Right renal pelvis (tissue), 4 donors: ENCODE measurements around the gene CYTH2. TPM values are rescaled to one million over a fixed set of nuclear protein-coding genes. Genes with fewer than 3 reads are reported as not detected.

ENCODE experiments used
- DNase-seq, 4 donors: peaks; one replicate each; pipeline ENCODE4 v3.0.0-alpha.2; 2013; ENCODE audit warnings: low read depth in 4 of 4, low spot score in 3 of 4, missing footprints in 1 of 4
- polyA plus RNA-seq, 4 donors: library from polyadenylated mRNA; unstranded; fragments of 120-200 nt; gene quantifications; one replicate each; pipeline ENCODE4 v1.2.1, GENCODE V29; 2013; ENCODE audit not compliant: insufficient read length in 4 of 4

Gene CYTH2
- polyA plus RNA-seq, 4 donors: 79.6 to 89.5 (median 84.3) TPM

- peak; percentile 70 to 78 (median 77) for DNase-seq
Observed at GRCh38 chr19:48492925-48493717, 24.0 kb downstream of the CYTH2 start.

DNA sequence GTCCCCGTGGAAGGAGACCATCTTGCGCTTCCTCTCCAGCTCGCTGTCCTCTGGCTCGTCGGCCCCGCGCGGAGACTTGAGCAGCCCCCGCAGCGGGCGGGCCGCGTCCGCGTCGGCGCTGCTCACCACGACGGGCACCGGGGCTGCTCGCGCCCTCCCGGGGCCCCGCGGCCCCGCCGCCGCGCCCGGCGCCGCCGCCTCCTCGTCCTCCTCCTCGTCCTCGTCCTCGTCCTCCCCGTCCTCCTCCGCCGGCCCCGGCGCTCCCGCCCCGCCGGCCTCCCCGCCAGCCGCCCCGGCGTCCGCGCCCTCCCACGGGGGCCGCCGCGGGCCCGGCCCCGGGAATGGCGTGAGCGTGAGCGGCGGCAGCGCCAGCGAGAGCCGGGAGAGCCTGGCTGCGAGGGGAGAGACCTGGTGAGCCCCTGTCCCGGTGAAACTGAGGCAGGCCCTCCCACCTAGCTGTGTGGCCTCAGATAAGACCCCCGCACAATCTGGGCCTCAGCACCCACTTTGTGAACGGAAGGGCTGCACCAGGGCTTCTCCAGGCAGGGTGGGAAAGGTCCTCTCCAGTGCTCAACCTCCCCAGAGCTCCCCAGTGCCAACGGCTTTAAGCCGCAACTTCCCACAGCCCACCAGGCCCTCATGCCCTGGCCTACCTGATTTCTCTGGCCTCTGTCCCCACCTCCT lies 24.7 kb downstream of the CYTH2 start:
- DNase-seq: no peak

GRCh38 chr19:48495396-48495795 lies 26.2 kb downstream of the CYTH2 start:
- no peak for DNase-seq

GRCh38 chr19:48496959-48497727 lies 28.0 kb downstream of the CYTH2 start:
- DNase-seq: no peak

DNA sequence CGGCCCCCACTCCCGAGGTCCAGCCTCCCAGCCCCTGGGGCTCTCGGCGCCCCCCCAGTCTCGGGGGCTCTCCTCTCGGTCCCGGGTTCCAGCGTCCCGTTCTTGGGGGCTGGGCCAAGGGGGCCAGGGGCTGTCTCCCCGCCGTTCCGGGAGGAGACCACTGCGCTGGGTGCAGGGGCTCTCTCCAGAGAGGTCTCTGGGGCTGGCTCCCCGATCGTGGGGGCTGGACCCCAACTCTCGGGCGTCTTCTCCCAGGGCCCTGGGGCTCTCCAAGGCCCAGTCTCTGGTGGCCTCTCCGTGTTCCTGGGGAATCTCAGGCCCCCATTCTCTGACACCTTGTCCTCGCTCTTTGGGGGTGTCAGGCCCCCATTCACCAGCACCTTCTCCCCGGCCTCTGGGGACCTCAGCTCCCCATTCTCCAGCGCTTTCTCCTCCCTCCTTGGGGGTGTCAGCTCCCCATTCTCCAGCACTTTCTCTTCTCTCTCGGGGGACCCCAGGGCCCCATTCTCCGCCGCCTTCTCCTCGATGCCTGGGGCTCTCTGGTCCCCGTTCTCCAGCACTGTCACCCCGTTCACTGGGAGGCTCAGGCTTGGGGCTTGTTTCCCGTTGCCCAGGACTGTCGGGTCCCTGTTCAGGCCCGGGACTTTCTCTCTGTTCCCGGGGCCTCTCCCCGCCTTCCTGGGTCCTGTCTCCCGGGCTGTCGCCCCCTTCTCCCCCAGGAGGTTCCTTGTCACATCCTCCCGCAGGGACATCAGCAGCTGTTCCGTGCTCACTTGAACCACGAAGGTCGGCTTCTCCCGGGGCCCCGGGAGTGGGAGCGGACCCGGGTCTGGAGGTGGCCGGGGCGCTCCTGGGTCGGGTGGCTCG lies 28.8 kb downstream of the CYTH2 start:
- DNase-seq: no peak

GRCh38 chr19:48498595-48499311 lies 29.6 kb downstream of the CYTH2 start:
- DNase-seq: no peak

- no peak for DNase-seq
Observed at GRCh38 chr19:48499316-48500090, 30.3 kb downstream of the CYTH2 start.

GRCh38 chr19:48500830-48501493 lies 31.8 kb downstream of the CYTH2 start:
- no peak for DNase-seq

GRCh38 chr19:48501494-48502349 lies 32.6 kb downstream of the CYTH2 start:
- DNase-seq: peak; percentile 60 to 87 (median 77)

DNA sequence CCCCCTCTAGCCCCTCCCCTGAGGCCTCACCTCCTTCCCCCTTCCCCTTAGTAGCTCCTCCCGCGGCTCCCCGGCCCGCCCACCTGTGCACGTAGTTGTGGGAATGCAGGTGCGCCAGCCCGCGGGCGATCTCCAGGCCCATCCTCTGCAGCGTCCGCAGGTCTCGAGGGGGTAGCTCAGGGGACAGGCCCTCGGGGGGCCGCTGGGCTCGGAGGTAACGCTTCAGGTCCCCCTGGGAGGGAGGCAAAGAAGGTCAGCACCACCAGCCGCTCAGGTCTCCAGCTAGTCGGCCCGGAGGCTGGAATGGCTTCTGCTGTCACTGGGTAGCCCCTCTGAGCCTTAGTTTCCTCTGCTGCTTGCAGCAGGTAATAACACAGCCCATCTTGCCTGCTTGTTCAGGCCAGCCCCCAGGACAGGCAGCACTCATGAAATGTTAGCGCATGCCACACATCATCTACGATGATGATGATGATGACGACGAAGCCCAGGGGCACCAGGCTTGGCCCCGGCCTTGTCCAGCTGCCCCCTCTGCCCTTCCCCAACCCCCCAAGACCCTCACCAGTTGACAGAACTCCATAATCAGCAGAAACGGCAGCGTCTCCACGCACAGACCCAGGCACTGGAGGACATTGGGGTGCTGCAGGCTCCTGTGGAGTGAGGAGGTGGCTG lies 33.3 kb downstream of the CYTH2 start:
- no peak for DNase-seq

GRCh38 chr19:48506138-48506733 lies 37.1 kb downstream of the CYTH2 start:
- DNase-seq: no peak

GRCh38 chr19:48507911-48508439 lies 38.8 kb downstream of the CYTH2 start:
- DNase-seq: no peak

DNA sequence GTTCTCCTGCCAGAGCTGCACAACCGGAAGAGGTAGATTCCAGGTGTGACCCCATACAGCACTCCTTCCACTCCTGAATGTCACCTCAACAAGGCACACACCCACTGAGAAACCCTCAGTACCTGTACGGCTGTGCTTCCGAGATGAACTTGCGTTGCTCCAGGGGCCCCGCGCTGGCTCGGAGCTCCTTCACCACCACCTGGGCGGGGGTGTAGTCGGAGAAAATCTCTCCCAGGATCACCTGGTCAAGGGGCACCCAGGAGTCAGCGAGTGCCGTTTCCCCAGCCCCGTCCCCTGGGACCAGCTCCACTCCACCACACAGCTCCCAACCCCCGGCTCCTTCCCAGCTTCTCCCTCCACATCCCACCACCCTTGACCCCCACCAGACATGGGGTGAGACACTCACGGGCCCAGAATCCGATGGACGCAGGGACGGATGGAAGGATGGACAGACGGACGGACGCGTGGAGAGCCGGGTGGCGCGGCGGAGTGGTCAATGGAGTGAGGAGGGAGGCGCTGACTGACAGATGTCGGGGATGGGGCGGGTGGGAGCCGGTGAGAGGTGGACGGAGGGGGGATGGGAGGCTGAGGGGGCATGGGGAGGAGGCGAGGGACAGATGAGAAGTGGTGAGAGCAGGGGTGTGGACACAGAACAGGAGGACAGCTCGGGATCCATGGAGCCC lies 39.7 kb downstream of the CYTH2 start:
- no peak for DNase-seq

GRCh38 chr19:48509467-48510194 lies 40.5 kb downstream of the CYTH2 start:
- DNase-seq: no peak
